Measurements from ENCODE around the gene MAN2B1.
"Not testable (repeated sequence)": the region's sequence is repeated elsewhere in the genome, so short reads cannot be mapped to it uniquely, and the experiment has no call there.

The MAN2B1 gene

DNA sequence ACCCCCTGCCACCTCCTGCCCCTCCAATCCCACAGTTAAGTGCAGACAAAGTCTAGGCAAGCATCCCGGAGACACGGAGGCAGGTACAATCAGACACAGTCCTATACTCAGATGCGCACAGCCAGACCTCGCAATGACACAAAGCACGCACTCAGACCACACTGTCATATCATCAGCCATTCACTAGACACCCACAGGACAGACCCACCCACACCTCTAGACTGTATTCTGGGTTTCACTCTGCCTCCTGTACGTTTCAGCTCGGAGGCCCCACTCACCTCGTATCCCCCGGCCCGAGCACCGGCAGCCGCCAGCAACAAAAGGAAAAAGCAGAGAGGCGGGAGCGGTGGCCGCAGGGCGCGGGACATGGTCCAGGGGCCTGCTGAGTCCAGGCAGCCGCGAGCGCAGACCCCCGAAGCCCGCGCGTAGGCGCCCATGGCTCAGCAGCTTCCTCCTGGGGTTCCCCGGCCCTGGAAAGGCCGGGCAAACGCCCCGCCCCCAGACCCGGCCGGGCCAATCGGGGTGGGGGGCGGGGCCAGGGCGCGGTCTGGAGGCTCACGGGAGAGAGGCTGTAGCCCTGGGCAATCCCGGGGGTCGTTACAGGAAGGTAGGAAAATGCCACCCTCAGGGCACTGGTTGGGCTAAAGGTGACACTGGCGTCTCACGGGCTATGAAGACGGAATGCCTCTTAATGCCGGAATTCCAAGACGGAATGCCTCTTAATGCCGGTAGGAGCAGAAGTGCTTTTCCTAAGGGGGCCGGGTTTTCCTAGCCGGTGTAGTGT lies at the start of gene MAN2B1, which contains the start of gene WDR83:
TSS of gene MAN2B1 (minus strand) at position 478 of the 784 bp plus-strand sequence. CDS start at position 437, 41 bp downstream.
TSS of gene WDR83 (plus strand) at position 543 of the 784 bp plus-strand sequence. CDS start 2,984 bp downstream, outside the sequence.
- peak; percentile 85 for DNase-seq

DNA sequence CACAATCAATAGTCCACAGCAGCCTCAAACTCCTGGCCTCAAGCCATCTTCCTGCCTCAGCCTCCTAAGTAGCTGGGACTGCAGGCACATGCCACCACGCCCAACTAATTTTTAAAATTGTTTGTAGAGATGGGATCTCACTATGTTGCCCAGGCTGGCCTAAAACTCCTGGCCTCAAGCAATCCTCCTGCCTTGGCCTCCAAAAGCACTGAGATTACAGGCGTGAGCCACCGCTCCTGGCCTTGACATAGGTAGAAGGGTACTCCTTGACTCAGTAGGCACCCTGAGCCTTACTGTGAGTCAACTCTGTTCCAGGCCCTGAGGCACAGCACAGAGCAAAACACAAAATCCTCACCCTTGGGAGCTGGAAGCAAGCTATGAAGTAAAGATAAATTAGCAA lies 49.4 kb upstream of the MAN2B1 start:
- DNase-seq = no peak

DNA sequence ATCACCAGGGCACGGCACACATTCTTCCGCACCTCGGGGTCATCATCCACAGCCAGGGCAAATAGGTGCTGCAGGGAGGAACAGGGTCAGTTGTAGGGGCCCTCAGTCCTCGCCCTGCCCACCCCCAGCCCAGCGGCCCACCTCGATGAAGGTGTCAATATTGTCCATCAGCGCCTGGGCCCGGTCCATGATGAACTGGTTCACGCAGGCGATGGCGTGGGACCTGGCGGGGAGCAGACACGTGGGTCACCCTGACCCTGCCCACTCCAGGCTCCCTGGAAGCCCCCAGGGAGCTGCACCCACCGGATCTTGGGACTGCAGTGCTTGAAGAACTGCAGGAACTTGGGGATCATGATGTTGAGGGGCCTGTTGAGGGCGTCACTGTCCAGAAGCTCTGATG lies 48.6 kb upstream of the MAN2B1 start:
- no peak for DNase-seq

DNA sequence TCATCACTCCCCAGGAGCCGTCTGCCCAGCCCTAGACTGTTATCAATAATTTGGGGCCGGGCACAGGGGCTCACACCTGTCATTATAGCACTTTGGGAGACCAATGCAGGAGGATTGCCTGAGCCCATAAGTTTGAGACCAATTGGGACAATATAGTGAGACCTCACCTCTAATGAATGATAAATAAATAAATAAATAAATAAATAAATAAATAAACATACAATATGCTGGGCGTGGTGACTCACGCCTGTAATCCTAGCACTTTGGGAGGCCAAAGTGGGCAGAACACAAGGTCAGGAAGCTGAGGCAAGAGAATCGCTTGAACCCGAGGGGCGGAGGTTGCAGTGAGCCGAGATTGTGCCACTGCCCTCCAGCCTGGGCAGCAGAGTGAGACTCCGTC lies 46.8 kb upstream of the MAN2B1 start:
- DNase-seq = not testable (repeated sequence)

DNA sequence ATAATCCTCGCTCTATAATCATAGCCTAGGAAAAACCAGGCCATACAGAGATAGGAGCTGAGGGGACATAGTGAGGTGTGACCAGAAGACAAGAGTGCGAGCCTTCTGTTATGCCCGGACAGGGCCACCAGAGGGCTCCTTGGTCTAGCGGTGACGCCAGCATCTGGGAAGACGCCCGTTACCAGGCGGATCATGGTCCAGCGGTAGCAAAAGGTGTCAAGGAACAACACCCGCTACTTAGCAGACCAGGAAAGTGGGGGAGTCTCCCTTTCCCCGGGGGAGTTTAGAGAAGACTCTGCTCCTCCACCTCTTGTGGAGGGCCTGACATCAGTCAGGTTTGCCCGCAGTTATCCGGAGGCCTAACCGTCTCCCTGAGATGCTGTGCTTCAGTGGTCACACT lies 45.5 kb upstream of the MAN2B1 start:
- DNase-seq = not testable (repeated sequence)

DNA sequence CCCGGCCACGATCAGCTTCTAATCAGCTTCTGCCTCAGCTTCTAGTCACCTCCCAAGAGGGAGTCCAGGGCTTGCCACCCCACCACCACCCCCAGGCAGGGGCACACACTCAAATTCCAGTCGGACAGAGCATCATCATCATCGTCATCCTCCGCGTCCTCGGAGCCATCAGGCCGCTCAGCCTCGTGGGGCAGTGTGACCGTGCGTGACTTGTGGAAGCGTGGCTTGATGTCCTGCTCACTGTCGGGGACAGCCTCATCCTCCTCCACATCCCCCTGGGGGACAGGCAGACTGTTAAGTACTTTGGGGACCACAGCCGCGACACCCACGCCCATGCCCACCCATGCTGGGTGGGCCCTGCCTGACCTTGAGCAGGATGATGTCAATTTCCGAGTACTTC lies 44.6 kb upstream of the MAN2B1 start:
- no peak for DNase-seq

DNA sequence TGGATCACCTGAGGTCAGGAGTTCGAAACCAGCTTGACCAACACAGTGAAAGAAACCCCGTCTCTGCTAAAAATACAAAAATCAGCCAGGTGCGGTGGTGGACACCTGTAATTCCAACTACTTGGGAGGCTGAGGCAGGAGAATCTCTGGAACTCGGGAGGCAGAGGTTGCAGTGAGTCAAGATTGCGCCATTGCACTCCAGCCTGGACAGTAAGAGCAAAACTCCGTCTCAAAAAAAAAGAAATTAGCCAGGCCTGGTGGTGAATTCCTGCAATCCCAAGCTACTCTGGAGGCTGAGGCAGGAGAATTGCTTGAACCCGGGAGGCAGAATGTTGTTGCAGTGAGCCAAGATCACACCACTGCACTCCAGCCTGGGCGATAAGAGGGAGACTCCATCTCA lies 42.1 kb upstream of the MAN2B1 start:
- no peak for DNase-seq

DNA sequence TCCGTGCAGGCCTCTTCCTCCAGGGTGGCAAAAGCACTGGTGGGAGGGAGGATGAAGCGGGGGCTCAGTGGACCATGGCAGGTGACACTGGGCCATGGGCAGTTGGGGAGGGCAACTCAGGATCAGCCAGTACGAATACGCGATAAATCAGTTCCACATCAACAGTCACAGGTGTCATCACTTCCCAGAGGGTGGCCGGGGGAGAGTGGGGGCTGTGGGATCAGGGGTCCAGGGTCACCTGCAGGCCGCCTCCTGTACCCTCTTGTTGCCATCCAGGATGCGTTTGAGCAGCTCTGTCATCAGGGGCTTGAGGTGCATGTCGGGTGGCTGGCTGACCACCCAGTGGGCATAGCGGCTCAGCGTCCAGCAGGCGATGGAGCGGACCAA lies 39.8 kb upstream of the MAN2B1 start:
- no peak for DNase-seq

DNA sequence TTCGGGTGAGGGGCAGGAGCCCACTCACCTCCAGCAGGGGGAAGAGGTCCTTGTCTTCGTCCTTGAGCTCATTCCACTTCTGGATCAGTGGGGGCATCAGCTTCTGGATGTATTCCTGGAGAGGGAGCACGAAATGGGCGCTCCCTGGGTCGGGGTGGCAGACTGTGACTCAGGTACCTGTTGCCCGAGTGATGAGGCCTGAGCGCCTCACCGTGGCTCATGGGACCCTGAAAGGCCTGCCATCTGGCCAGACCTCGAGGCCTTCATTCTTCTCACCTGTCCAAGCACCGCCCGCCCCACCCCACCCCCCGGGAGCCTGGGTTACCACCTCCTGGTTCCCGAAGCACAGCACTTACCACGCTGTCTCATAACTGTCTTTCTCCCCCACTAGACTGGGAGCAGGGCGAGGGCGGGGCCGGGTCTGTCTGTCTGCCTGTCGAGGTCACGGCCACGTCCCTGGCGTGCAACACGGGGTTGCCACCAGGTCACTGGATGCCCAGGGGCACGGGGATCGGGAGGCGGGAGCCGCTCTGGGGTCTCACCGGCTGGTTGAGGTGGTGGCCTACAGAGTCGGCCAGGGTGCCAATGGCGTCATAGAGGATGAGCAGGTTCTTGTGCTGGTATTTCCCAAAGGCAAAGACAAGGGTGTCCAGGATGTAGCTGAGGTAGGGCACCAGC lies 39.3 kb upstream of the MAN2B1 start:
- DNase-seq = no peak

DNA sequence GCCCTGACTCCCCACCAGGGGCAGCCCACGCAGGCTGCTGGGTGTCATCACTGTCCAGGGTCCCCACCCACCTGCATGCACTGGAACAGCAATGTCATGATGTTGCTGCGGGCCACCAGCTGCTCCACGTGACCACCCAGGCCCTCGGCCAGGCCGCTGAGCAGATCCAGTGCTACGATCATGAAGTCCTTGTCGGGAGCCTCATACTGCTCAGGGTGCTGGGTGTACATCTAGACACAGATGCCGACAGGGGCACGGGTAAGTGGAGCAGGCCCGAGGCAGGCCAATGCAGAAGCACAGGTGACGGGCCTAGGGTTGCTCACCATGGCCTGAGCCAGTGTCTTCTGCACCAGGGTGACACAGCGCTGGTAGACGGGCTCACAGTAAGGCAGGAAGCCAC lies 38.6 kb upstream of the MAN2B1 start:
- no peak for DNase-seq

DNA sequence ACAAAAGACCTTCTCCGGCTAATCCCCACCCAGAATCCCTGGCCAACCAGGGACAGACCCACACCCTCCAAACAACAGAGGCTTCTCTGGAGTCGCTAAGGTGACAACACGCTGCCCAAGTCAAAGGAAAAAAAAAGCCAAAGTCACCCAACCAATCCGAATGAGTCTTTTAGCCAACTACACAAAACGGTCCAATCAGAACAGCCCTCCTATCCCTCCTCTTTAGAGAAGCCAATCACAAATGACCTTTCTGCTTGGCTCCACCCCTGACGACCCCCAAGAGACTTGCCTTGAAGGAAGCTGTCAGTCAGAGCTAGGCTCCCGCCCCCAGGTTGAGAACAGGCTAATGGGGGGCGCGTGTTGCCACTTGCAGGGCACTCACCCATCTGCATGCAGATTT lies 36.5 kb upstream of the MAN2B1 start:
- no peak for DNase-seq

DNA sequence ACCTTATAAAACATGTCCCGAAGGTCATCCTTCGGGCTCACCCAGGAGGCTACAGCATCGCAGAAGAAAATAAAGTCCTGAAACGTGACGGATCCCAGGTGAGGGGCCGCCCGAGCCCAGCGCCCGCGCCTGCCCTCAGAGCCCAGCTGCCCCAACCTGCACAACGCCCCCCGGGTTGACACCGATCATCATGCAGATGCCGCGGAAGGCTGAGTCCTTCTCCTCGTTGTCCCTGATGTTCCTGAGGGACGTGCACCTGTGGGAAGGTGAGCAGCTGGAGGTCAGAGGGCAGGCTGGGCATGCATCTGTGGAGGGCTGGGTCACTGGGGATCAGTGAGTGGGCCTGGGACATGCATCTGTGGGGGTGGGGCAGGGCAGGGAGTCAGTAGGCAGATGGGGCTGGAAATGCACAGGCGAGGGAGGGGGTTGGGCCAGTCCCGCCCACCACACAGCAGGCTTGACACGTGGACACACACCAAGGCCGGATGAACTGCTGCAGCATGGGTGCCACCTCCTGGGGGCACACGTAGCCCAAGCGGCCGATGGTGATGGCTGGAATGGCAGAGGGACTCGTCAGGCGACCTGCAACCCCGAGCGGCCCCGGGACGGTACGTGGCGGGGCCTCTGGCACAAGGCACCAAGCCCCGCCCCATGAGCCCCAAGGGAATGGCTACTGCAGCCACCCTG lies 35.2 kb upstream of the MAN2B1 start:
- DNase-seq = no peak

DNA sequence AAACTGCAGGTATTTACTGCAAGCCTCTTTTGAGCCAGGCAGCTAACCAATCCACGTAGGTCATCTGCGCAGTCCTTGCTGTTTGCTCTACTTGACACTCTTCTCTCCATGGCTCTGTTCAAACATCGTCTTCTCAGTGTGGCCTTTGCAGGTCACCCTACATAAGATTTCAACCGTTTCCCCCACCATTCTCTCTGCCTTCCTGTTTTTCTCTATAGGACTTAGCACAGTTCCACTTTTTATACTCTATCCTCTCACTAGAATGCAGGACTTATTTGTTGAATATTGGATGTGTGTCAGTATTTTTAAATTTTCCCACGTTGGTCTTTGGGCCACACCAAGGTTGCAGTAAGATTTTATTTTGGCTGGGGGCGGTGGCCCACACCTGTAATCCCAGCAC lies 31.6 kb upstream of the MAN2B1 start:
- DNase-seq = no peak

DNA sequence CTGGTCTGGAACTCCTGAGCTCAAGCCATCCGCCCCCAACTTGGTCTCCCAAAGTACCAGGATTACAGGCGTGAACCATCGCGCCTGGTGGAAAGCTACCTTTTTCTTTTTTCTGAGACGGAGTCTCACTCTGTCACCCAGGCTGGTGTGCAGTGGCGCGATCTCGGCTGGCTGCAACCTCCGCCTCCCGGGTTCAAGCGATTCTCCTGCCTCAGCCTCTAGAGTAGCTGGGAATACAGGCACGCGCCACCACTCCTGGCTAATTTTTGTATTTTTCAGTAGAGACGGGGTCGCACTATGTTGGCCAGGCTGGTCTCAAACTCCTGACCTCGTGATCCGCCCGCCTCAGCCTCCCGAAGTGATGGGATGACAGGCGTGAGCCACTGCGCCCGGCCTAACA lies 30.9 kb upstream of the MAN2B1 start:
- not testable (repeated sequence) for DNase-seq

DNA sequence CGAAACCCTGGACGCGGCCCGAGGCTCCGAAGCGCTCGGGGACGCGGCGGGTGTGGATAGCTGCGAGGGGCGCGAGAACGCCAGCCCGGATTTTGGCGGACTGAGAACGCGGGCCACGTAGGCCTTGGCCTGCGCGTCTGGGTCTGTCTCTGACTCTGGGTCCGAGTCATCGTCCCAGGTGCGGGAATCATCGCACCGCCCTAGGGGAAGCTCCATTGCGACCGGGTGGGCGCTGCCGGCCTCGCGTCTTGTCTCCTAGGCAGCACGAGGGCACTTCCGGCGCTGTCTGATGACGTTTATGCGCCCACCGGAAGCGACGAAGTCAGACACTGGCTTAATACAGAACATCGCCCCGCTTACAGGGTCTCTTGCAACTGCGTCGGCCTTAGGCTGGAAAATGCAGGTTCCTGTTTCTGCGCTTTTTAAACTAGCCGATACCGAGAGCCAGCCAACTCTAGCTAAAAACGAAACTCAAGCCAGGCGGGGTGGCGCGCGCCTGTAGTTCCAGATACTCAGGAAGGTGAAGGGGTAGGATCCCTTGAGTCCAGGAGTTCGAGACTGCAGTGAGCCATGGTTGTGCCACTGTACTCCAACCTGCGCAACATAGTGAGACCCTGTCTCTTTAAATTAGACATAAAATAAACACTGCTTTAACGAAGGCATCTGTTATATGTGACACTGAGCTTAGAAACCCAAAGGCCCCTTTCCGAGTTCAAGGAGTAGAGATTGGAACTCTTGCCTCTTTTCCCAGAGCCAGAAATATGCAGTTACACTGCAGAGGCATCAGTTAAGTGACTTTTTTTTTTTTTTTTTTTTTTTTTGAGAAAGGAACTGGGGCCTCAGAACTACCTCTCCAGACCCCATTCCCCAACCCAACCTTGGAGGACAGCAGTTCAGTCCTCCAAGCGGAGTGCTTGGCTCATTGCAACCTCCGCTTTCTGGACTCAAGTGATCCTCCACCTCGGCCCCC lies 30.1 kb upstream of the MAN2B1 start, which contains the start of gene FBXW9:
TSS of gene FBXW9 (minus strand) at position 266 of the 970 bp plus-strand sequence. CDS start at position 216, 50 bp downstream.
- peak; percentile 97 for DNase-seq

DNA sequence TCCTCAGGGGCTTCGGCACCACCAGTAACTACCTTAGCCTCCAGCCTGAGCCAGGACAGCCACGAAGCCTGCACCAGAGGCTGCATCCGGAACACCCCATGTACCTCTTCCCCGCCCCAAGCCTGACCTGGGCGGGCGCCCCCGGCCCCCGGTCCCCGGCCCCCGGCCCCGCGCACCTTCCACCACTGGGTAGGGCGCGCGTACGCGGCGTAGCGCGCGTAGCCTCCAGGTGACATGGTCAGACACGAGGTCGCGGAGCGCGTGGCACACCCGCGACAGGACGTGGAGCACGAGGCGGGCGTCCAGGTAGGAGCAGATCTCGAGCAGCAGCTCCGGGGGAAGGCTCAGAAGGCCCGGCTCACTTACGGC lies 29.4 kb upstream of the MAN2B1 start:
- DNase-seq = peak; percentile 45

DNA sequence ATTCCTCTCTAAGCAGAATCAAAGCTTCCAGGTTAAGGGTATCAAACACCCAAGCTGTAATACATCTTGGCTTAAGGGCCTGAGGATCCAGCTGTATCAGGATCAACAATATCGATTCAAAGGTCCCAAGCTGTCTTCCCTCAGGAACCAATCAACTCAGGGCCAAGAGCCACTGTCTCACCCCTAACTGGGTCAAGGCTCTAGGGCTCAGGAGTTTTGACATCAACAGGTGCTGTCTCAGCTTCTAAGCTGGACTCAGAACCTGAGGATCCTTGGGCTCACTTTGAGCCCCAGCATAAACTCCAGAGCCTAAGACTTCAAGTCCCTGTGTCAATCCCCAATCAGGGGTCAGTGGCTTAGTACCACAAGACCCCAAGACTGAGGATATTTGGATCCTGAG lies 29.0 kb upstream of the MAN2B1 start:
- no peak for DNase-seq

DNA sequence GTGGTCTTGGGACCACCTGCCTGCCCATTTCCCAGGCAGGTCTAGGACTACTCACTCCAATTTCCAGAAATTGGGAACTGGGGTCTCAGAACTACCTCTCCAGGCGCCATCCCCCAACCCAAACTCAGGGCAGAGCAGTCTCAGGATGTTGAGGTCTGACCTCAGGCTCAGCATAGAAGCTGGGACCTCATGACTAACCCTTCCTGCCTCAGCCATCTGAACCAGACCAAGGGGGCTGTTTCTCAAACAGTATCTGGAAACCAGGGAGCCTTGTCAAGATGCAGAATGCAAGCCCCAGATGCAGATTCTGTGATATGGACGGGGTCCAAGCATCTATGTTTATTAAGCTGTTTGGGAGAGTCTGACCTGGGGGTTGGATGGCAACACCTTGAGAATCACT lies 28.6 kb upstream of the MAN2B1 start:
- no peak for DNase-seq

DNA sequence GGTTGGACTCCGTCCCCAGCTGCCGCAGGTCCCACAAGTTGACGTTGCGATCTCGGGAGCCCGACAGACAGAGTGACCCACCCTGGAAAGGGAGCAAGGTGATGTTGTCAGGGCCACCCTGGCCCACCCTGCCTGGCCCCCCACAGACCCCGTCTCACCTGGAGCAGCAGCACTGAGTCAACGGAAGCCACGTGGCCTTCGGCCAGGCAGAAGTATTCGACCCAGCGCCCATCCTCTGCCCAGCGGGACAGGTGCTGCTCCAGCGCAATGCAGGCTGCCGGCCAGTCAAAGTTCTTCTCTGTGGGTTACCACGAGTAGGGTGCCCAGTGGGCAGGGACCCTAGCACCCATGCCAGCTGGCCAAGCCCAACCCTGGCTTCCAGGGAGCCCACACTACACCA lies 28.1 kb upstream of the MAN2B1 start:
- no peak for DNase-seq

DNA sequence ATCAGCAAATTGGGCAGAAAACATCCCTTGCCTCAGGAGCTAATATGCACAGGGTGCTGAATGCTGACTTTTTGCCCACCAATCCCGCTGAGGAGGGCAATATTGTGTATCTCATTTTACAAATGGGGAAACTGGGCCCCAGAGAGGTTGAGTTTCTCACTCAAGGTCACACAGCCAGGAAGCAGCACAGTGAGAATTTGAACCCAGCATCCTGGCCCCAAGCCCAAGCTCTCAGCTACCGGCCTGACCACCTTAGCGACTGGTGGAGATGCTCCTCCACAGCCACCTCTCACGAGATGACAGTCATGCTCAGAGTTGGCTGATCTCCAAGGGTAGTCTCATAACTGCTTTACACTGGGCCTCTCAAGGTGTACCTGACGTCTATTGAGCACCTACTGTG lies 26.4 kb upstream of the MAN2B1 start:
- no peak for DNase-seq

DNA sequence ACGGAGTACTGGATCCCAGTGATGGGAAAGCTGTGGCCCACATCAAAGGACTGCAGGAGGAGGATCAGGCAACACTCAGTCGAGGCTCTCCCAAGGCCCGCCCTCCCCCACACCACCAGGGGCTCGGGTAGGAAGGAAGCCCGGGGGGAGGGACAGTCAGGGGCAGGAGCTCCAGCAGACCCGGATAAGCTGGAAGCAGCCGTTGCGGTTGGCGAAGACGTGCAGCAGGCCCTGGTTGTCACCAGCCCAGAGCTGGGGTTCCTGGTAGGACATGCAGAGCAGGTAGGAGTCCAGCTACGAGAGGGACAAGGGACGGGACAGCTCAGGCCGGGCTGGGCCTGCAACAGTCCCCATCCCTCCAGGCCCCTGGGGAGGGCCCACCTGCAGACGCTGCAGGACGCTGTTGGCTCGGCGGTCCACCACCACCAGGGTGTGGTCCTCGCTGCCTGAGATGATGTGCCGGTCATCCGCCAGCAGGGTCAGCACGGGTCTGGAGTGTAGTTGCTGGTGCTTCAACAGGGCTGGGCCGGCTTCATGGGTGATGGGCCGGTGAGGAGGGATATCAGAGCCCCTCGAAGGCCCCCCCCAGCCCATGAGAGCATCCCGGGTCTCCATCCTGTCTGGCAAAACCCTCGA lies 23.2 kb upstream of the MAN2B1 start:
- DNase-seq = no peak

DNA sequence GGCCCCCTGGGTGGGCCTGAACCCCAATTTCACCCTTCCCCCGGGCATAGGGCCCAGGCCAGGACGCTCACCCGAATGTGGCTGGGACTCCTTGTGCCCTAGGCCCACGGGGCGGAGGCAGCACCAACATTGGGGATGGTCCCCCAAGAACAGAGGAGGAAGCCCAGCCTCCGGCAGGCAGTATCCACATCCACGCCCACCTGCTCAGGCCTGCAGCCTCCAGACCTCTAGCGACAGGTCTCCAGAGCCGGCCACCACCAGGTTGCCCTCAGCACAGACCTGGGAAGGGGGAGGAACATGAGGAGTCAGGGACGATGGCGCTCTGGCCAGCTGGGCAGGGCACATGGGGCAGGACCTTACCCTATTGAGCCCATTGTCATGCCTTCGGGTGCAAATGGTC lies 22.5 kb upstream of the MAN2B1 start:
- DNase-seq = no peak
